H7 (cell line): ENCODE data around the gene CATSPERZ. TPM values are rescaled to one million over a fixed set of nuclear protein-coding genes. Genes with fewer than 3 reads are reported as not detected.
A peak's percentile ranks its signal among the peaks of the same experiment; 100 is the strongest.

Source experiments
- DNase-seq: peaks from one replicate; pipeline ENCODE4 v3.0.0; 2012
- H3K27me3 ChIP-seq: 2 replicates; pipeline ENCODE4 v1.6.0; 2011; ENCODE audit warnings: mild to moderate bottlenecking, low read length; ENCODE audit not compliant: control insufficient read depth, insufficient read depth
- H3K36me3 ChIP-seq: replicated peaks from 2 replicates; pipeline ENCODE4 v1.5.1; 2011; ENCODE audit warnings: low read length; ENCODE audit not compliant: control insufficient read depth, insufficient read depth
- H3K4me3 ChIP-seq: 2 replicates; pipeline ENCODE4 v1.5.1; 2011; ENCODE audit warnings: low read depth, mild to moderate bottlenecking, control low read depth, low read length, moderate library complexity; ENCODE audit not compliant: insufficient read depth
- total RNA-seq: library from RNA; depleted of rRNA; stranded (reverse); fragments of >200 nt; shearing (Covaris generic); gene quantifications from 2 replicates; pipeline ENCODE4 v1.2.3, GENCODE V29; 2014; rRNA removed

Gene CATSPERZ
- total RNA-seq: 0.38 and 1.00 TPM in 2 replicates

GRCh38 chr11:64299847-64300648 lies at the start of gene CATSPERZ:
CATSPERZ (plus strand) TSS chr11:64300358; CDS start chr11:64300411, 53 bp downstream.
- peak within 1 kb of the TSS; percentile 37 for H3K4me3 ChIP-seq
- DNase-seq: peak; percentile 88
- peaks cover 60% of the 10 kb centered on the region for H3K27me3 ChIP-seq
- no peaks in the 10 kb centered on the region for H3K36me3 ChIP-seq

- DNase-seq: peak; percentile 85
- H3K36me3 ChIP-seq: peaks cover 2% of the 10 kb centered on the region; the same call in 1 of the 2 replicates
- peak overlapping the region; percentile 70 for H3K4me3 ChIP-seq
- no peaks in the 10 kb centered on the region for H3K27me3 ChIP-seq
Observed at GRCh38 chr11:64250415-64251015, 49.6 kb upstream of the CATSPERZ start.

- peak; percentile 99 for DNase-seq
- peak within 1 kb of the TSS; percentile 84 for H3K4me3 ChIP-seq
- no peaks in the 10 kb centered on the region for H3K27me3 ChIP-seq
- H3K36me3 ChIP-seq: peaks cover 6% of the 10 kb centered on the region
Observed at GRCh38 chr11:64251016-64251752, 49.0 kb upstream of the CATSPERZ start, which contains the start of gene PLCB3. PLCB3 (plus strand) TSS chr11:64251530; CDS start chr11:64251650, 120 bp downstream.

GRCh38 chr11:64251753-64252002 lies 48.5 kb upstream of the CATSPERZ start:
- H3K27me3 ChIP-seq: no peaks in the 10 kb centered on the region
- peak overlapping the region; percentile 84 for H3K4me3 ChIP-seq
- peaks cover 9% of the 10 kb centered on the region for H3K36me3 ChIP-seq
- DNase-seq: no peak

- peaks cover 10% of the 10 kb centered on the region for H3K36me3 ChIP-seq
- no peaks in the 10 kb centered on the region for H3K27me3 ChIP-seq
- DNase-seq: peak; percentile 95
- H3K4me3 ChIP-seq: peak overlapping the region; percentile 84
Observed at GRCh38 chr11:64252003-64252872, 47.9 kb upstream of the CATSPERZ start.

GRCh38 chr11:64253043-64253442 lies 47.1 kb upstream of the CATSPERZ start:
- H3K27me3 ChIP-seq: no peaks in the 10 kb centered on the region
- no peak for DNase-seq
- peaks cover 12% of the 10 kb centered on the region for H3K36me3 ChIP-seq
- H3K4me3 ChIP-seq: no peak overlapping the region

- DNase-seq: no peak
- no peak overlapping the region for H3K4me3 ChIP-seq
- no peaks in the 10 kb centered on the region for H3K27me3 ChIP-seq
- peaks cover 12% of the 10 kb centered on the region for H3K36me3 ChIP-seq
Observed at GRCh38 chr11:64253481-64253880, 46.7 kb upstream of the CATSPERZ start.

- DNase-seq: no peak
- Histone ChIP-seq H3K4me3 (no peak overlapping the region), H3K36me3 (peaks cover 16% of the 10 kb centered on the region), H3K27me3 (no peaks in the 10 kb centered on the region)
Observed at GRCh38 chr11:64254326-64254725, 45.8 kb upstream of the CATSPERZ start.

- Histone ChIP-seq H3K4me3 (no peak overlapping the region), H3K27me3 (no peaks in the 10 kb centered on the region), H3K36me3 (peaks cover 21% of the 10 kb centered on the region)
- DNase-seq: no peak
Observed at GRCh38 chr11:64255135-64256128, 44.7 kb upstream of the CATSPERZ start.

GRCh38 chr11:64256300-64256699 lies 43.9 kb upstream of the CATSPERZ start:
- DNase-seq: no peak
- Histone ChIP-seq H3K27me3 (no peaks in the 10 kb centered on the region), H3K36me3 (peaks cover 23% of the 10 kb centered on the region), H3K4me3 (no peak overlapping the region)

GRCh38 chr11:64258356-64258755 lies 41.8 kb upstream of the CATSPERZ start:
- no peak for DNase-seq
- H3K4me3 ChIP-seq: no peak overlapping the region
- H3K36me3 ChIP-seq: peaks cover 31% of the 10 kb centered on the region
- H3K27me3 ChIP-seq: no peaks in the 10 kb centered on the region

GRCh38 chr11:64258946-64259532 lies 41.1 kb upstream of the CATSPERZ start:
- H3K4me3 ChIP-seq: no peak overlapping the region
- DNase-seq: no peak
- H3K27me3 ChIP-seq: no peaks in the 10 kb centered on the region
- peaks cover 32% of the 10 kb centered on the region for H3K36me3 ChIP-seq

- no peak for DNase-seq
- Histone ChIP-seq H3K4me3 (no peak overlapping the region), H3K36me3 (peaks cover 33% of the 10 kb centered on the region)
Observed at GRCh38 chr11:64259533-64260067, 40.6 kb upstream of the CATSPERZ start.

More at GRCh38 chr11:64259533-64260067, 40.6 kb upstream of the CATSPERZ start:
- no peaks in the 10 kb centered on the region for H3K27me3 ChIP-seq
